GM20431 (cell line): ENCODE results near the gene SPZ1.
"Not testable (repeated sequence)": the region's sequence is repeated elsewhere in the genome, so short reads cannot be mapped to it uniquely, and the experiment has no call there.

Source experiments
- in situ Hi-C: fragments of 300-500 bp; cut with MseI, MboI; formaldehyde crosslinking; loops from one replicate; pipeline ENCODE4 v1.15.0; 2020; ENCODE audit warnings: low sequenced_read_pairs; ENCODE audit not compliant: unreplicated experiment

The SPZ1 gene, protein sequence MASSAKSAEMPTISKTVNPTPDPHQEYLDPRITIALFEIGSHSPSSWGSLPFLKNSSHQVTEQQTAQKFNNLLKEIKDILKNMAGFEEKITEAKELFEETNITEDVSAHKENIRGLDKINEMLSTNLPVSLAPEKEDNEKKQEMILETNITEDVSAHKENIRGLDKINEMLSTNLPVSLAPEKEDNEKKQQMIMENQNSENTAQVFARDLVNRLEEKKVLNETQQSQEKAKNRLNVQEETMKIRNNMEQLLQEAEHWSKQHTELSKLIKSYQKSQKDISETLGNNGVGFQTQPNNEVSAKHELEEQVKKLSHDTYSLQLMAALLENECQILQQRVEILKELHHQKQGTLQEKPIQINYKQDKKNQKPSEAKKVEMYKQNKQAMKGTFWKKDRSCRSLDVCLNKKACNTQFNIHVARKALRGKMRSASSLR

DNA sequence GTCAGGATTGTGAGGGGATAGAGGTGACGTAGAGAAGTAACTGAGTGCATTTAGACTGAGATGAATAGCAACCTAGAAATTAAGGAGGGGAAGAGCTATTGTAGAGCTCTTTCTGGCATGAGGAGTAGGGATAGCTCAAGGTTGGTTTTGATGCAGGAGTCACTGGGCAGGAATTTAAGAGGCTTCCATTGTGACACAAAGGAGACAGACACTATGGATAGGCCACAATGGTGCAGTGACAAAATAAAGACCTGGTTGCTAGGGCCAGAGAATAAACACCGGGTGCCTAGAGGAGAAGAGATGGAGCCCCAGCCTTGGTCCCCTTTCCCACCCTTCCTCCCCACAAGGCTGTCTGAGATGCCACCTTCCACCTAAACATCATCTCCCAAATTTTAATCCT is at the start of gene SPZ1:
SPZ1 (plus strand) TSS at position 301 of the 400 bp plus-strand sequence. CDS start 214 bp downstream, outside the sequence.
- in situ Hi-C loops = no loop called here

GRCh38 chr5:80270543-80270942 is 49.3 kb upstream of the SPZ1 start:
- in situ Hi-C loops = not testable (repeated sequence)

DNA sequence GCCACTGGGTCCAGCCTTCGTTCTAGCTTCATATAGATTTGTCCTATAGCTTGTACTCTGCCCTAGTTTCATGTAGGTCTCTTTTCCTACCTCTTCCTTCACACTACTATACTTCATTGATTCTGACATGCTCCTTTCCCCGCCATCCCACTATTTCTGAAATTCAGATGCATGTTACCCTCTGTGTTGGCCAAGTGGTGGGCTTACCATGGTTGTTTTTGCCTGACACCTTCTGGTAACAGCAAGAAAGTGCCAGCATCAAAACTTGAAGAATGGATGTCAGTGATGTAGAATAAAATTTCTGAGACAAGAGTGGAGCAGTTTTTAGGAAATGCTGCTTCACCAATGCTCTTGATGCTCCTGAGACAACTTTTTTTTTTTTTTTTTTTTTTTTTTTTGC is 44.5 kb upstream of the SPZ1 start:
- in situ Hi-C loops = no loop called here

DNA sequence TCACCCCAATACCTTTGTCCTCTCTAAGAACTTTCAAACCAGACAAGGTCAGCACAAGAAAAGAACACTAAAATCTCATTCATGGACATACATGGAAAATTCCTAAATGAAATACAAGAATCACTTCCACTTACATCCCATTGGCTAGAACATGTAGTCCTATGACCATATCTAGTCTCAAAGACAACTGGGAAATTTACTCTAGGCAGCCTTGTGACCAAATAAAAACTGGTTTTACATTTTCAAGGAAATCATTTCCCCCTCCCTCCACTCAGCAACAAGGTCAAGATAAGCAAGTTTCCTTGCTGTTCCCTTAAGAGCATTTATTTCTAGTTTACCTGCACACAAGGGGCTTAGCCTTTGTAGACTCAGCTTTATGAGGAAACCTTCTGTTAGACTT is 43.6 kb upstream of the SPZ1 start:
- in situ Hi-C loops = no loop called here

- in situ Hi-C loops = no loop called here
Measured at GRCh38 chr5:80277191-80277590, 42.6 kb upstream of the SPZ1 start.

DNA sequence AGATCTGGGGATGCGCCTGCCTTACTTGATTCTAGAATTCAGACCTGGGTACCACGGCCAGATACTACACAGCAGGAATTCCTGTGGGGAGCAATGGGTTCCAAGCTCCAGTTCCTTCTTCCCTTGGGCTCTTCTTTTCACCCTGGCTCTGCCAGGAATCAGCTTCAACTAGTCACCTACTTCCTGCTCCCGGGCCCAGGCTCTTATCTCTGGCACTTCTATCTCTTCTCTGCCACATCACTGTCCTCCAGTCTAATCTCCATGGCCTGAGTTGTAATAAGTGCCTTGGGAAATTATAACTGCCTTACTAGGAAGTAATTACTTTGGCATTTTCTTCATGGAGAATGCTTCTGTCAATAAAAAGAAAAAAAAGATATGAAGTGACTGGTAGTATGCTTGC is 37.7 kb upstream of the SPZ1 start:
- in situ Hi-C loops = no loop called here

DNA sequence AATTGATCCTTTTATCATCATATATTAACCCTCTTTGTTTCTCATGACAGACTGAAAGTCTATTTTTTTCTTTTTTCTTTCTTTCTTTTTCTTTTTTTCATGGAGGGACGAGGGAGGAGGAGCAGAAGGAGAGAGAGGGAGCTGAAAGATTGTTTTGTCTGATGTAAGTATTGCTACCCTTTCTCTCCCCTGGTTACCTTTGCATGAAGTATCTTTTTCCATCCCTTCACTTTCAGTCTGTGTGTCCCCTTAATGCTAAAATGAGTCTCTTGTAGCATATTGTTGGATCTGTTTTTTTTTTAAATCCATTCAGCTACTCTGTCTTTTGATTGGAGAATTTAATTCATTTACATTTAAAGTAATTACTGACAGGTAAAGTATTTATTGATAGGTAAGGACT is 36.4 kb upstream of the SPZ1 start:
- in situ Hi-C loops = no loop called here

- in situ Hi-C loops = no loop called here
Measured at GRCh38 chr5:80284720-80285119, 35.1 kb upstream of the SPZ1 start.

GRCh38 chr5:80288177-80288576 is 31.6 kb upstream of the SPZ1 start:
- in situ Hi-C loops = no loop called here

DNA sequence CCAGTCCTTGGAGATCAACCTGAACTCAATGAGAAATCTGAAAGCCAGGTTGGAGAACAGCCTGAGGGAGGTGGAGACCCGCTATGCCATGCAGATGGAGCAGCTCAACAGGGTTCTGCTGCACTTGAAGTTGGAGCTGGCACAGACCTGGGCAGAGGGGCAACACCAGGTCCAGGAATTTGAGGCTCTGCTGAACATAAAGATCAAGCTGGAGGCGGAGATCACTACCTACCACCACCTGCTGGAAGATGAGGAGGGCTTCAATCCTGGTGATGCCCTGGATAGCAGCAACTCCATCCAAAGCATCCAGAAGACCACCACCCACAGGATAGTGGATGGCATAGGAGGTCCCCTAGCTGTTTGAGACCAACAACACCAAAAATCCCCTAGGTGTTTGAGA is 30.5 kb upstream of the SPZ1 start:
- in situ Hi-C loops = no loop called here

GRCh38 chr5:80291761-80292160 is 28.0 kb upstream of the SPZ1 start:
- in situ Hi-C loops = loop anchor here (10.0 kb wide), 1 partner anchor 197 kb away; no protein-coding TSS in a partner anchor

DNA sequence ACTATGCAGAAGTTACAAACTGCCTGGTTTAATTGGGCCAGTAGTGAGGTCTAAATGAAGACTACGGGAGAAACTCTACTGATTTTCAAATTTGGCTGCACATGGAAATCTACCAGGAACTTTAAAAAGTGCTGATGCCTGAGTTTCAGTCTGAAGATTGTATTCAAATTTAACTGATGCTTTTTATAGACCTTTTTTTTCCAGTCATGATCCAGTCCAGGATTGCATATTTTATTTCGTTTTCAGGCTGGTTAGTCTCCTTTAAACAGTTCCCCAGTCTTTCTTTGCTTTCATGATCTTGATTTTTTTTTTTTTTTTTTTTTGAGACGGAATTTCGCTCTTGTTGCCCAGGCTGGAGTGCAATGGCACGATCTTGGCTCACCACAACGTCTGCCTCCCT is 23.7 kb upstream of the SPZ1 start:
- in situ Hi-C loops = loop anchor here (10.0 kb wide), 1 partner anchor 201 kb away; no protein-coding TSS in a partner anchor

GRCh38 chr5:80299601-80300000 is 20.2 kb upstream of the SPZ1 start:
- in situ Hi-C loops = loop anchor here (10.0 kb wide), 1 partner anchor 205 kb away; no protein-coding TSS in a partner anchor

DNA sequence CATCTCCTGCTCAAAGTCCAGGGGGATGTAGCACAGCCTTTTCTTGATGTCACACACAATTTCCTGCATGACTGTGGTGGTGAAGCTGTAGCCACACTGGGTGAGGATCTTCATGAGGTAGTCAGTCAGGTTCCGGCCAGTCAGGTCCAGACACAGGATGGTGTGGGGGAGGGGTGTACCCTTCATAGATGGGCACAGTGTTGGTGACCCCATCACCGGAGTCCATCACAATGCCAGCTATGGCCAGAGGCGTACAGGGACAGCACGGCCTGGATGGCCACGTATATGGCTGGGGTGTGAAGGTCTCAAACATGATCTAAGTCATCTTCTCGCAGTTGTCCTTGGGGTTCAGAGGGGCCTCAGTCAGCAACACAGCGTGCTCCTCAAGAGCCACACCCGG is 19.7 kb upstream of the SPZ1 start:
- in situ Hi-C loops = no loop called here

DNA sequence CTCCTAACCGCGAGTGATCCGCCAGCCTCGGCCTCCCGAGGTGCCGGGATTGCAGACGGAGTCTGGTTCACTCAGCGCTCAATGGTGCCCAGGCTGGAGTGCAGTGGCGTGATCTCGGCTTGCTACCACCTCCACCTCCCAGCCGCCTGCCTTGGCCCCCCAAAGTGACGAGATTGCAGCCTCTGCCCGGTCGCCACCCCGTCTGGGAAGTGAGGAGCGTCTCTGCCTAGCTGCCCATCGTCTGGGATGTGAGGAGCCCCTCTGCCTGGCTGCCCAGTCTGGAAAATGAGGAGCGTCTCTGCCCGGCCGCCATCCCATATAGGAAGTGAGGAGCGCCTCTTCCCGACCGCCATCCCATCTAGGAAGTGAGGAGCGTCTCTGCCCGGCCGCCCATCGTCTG is 19.0 kb upstream of the SPZ1 start:
- in situ Hi-C loops = not testable (repeated sequence)

DNA sequence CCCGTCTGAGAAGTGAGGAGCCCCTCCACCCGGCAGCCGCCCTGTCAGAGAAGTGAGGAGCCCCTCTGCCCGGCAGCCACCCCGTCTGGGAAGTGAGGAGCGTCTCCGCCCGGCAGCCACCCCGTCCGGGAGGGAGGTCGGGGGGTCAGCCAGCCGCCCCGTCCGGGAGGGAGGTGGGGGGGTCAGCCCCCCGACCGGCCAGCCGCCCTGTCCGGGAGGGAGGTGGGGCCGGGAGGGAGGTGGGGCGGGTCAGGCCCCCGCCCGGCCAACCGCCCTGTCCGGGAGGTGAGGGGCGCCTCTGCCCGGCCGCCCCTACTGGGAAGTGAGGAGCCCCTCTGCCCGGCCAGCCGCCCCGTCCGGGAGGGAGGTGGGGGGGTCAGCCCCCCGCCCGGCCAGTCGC is 18.5 kb upstream of the SPZ1 start:
- in situ Hi-C loops = not testable (repeated sequence)

DNA sequence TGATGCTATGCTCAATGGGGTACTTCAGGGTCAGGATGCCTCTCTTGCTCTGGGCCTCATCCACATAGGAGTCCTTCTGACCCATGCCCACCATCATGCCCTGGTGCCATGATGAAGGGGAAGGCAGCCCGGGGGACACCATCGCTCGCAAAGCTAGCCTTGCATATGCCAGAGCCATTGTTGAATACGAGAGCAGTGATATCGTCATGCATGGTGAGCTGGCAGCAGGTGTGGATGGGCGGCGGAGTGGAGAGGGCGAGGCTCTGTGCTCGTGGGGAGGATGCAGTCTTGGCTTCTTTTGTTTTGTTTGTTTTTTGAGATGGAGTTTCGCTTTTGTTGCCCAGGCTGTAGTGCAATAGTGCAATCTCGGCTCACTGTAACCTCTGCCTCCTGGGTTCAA is 17.2 kb upstream of the SPZ1 start:
- in situ Hi-C loops = no loop called here

DNA sequence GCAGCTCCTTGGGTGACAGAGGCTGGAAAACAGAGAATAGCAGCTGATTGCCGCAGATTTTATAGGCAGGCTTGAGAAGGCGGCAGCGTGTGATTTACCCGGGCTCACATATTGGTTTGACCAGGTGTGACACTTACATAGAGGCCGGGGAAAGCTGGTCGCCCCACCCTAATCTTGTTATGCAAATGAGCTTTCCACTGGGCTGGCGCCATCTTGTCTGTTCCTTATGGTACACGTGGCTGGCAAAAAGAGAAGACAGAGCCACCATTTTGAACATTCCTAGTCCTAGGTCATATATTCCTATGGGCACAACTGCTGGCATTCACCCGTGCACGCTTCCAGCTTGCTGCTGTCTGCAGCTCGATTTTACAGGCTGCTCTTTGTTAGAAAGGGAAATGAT is 11.3 kb upstream of the SPZ1 start:
- in situ Hi-C loops = no loop called here

DNA sequence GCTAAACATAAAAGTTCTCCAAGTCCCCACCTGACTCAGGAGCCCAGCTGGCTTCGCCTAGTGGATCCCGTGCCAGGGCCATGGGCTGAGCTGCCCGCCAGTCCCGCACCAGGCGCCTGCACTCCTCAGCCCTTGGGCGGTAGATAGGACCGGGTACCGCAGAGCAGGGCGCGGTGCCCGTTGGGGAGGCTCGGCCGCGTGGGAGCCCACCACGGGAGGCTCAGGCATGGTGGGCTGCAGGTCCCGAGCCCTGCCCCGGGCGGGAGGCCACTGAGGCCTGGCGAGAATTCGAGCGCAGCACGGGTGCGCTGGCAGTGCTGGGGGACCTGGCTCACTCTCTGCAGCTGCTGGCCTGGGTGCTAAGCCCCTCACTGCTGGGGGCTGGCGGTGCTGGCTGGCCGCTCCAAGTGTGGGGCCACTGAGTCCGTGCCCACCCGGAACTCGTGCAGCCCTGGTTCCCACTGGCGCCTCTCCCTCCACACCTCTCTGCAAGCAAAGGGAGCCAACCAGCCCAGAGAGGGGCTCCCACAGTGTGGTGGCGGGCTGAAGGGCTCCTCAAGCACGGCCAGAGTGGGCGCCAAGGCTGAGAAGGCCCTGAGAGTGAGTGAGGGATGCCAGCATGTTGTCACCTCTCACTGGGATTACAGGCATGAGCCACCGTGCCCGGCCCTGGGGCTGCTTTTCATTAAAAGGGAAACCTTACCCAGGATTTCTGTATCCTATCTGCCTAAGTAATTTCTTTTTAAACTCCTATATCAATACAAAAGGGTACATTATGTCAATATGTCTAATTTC is 9.7 kb upstream of the SPZ1 start:
- in situ Hi-C loops = no loop called here

GRCh38 chr5:80315244-80315643 is 4.6 kb upstream of the SPZ1 start:
- in situ Hi-C loops = no loop called here

GRCh38 chr5:80318212-80318611 is 1.6 kb upstream of the SPZ1 start:
- in situ Hi-C loops = no loop called here
